Spleen (tissue), 11 donors: ENCODE measurements around the gene MGRN1. TPM values are rescaled to one million over a fixed set of nuclear protein-coding genes. Genes with fewer than 3 reads are reported as not detected.

Source experiments
- DNase-seq: peaks from one replicate; pipeline ENCODE4 v3.0.0-alpha.2; 2020
- H3K27ac ChIP-seq, 8 donors: fragments of 200-600 bp; sonication (generic) in 7 of 8; 1 replicate in 4 of 8; 2 replicates in 4 of 8; pipeline versions ENCODE4 v1.5.0 to v1.8.0; 2016 to 2021; ENCODE audit warnings: inconsistent platforms in 4 of 8, mild to moderate bottlenecking in 4 of 8, moderate library complexity in 1 of 8
- H3K27me3 ChIP-seq, 7 donors: fragments of 200-600 bp; sonication (generic) in 6 of 7; replicated peaks in 1 of 7; 1 replicate in 4 of 7; 2 replicates in 3 of 7; pipeline versions ENCODE4 v1.5.0 to v1.8.0; 2016 to 2021; ENCODE audit warnings: inconsistent platforms in 3 of 7, mild to moderate bottlenecking in 1 of 7
- H3K36me3 ChIP-seq, 6 donors: fragments of 200-600 bp; sonication (generic) in 5 of 6; 1 replicate in 4 of 6; 2 replicates in 2 of 6; pipeline versions ENCODE4 v1.5.0 to v1.8.0; 2016 to 2021; ENCODE audit warnings: inconsistent platforms in 2 of 6
- H3K4me1 ChIP-seq, 6 donors: fragments of 200-600 bp; sonication (generic) in 5 of 6; 1 replicate in 3 of 6; 2 replicates in 3 of 6; pipeline versions ENCODE4 v1.5.0 to v1.8.0; 2016 to 2021; ENCODE audit warnings: inconsistent platforms in 3 of 6
- H3K4me3 ChIP-seq, 8 donors: fragments of 200-600 bp; sonication (generic) in 7 of 8; 1 replicate in 4 of 8; 2 replicates in 4 of 8; pipeline versions ENCODE4 v1.5.0 to v1.8.0; 2016 to 2021; ENCODE audit warnings: inconsistent platforms in 4 of 8, mild to moderate bottlenecking in 4 of 8, moderate library complexity in 2 of 8
- H3K9me3 ChIP-seq, 8 donors: fragments of 200-600 bp; sonication (generic) in 7 of 8; 1 replicate in 4 of 8; 2 replicates in 4 of 8; pipeline versions ENCODE4 v1.5.0 to v1.8.0; 2016 to 2021; ENCODE audit warnings: inconsistent platforms in 4 of 8
- CTCF ChIP-seq, 11 experiments: fragments of 200-600 bp in 7 of 11; fragments of 450-650 bp in 4 of 11; sonication (generic) in 4 of 11; IDR thresholded peaks in 8 of 11; conservative IDR thresholded peaks in 3 of 11; 1 replicate in 7 of 11; 2 replicates in 4 of 11; pipeline versions ENCODE4 v1.4.0 to v1.8.0; 2016 to 2021; ENCODE audit warnings: antibody characterized with exemption in 11 of 11, inconsistent platforms in 4 of 11, mild to moderate bottlenecking in 1 of 11
- POLR2A ChIP-seq, 3 donors: fragments of 450-650 bp; IDR thresholded peaks; one replicate each; pipeline ENCODE4 v1.5.1; 2017; ENCODE audit warnings: antibody characterized with exemption in 3 of 3, mild to moderate bottlenecking in 1 of 3
- POLR2AphosphoS5 ChIP-seq, 3 donors: sonication (generic); formaldehyde crosslinking; IDR thresholded peaks; one replicate each; pipeline ENCODE4 v1.5.1; 2017; ENCODE audit warnings: antibody characterized with exemption in 3 of 3
- WGBS, 5 donors: extraction: QIAGEN DNeasy Blood & Tissue Kit in 3 of 5; methylation state at CpG; one replicate each; pipeline versions ENCODE4 v1.1.5 to v1.1.7; 2013 to 2018; 5-methylcytosine and 5-hydroxymethylcytosine counted together
- intact Hi-C: fragments of 100-400 bp; cut with DNase I; formaldehyde crosslinking; loops from one replicate; pipeline ENCODE4 v1.15.0; 2023; ENCODE audit warnings: low total_unique reads
- polyA plus RNA-seq, 3 donors: library from polyadenylated mRNA; stranded (reverse); fragments of 200-250 nt; gene quantifications; one replicate each; pipeline ENCODE4 v1.2.1, GENCODE V29; 2013
- total RNA-seq, 7 donors: library from RNA; depleted of rRNA in 3 of 7; stranded (reverse); fragments of >200 nt in 3 of 7; fragmentation: NEBNext Ultra II Directional in 4 of 7; extraction: Animal tissue kit (Norgen Biotek cat#: 25700) in 4 of 7; gene quantifications; one replicate each; pipeline versions ENCODE4 v1.1.0 to v1.2.1, GENCODE V29; 2016 to 2021
- donor health status: healthy with polysubstance abuse.
- donor health status: DM: no; HTN: no; CAD: no; lungs with moderate emphysema.
- donor health status: DM: no; HTN: no; CAD: no.
- donor health status: Bipolar disorder and iron deficiency.
- donor health status: healthy.
- donor health status: DM: no; HTN: no; CAD: no.
- donor health status: DM: yes; HTN: yes; CAD: no.

The MGRN1 gene
- total and polyA plus RNA-seq, 10 donors, result 7.6 to 132 (median 75.1) TPM

GRCh38 chr16:4654011-4654963, 29.7 kb downstream of the MGRN1 start:
- no peak for DNase-seq
- H3K4me3 ChIP-seq, result no peak overlapping the region
- intact Hi-C loops, result no loop called here
- peaks cover 0 to 96% (median 79%) of the 10 kb centered on the region in 6 donors for H3K36me3 ChIP-seq
- H3K9me3 ChIP-seq, result no peaks in the 10 kb centered on the region
- H3K4me1 ChIP-seq, result peaks cover 0 to 70% (median 27%) of the 10 kb centered on the region in 6 donors
- no peaks in the 10 kb centered on the region for H3K27me3 ChIP-seq
- 73 to 83% (median 79%) methylated on average over 16 of the region's 16 CpGs for WGBS, 5 donors
- TF ChIP-seq CTCF (IDR thresholded peaks at IDR 0.05 in 8 of 11, conservative IDR thresholded peaks at IDR 0.05 in 3 of 11) (peak in 4 of 11 experiments; percentile 14 to 28 (median 21)), POLR2AphosphoS5 (IDR thresholded peaks at IDR 0.05) (peak; percentile 52 to 86 (median 72)), POLR2A (IDR thresholded peaks at IDR 0.05) (no peak)
- peak overlapping the region; percentile 19 to 90 (median 80) for H3K27ac ChIP-seq

DNA sequence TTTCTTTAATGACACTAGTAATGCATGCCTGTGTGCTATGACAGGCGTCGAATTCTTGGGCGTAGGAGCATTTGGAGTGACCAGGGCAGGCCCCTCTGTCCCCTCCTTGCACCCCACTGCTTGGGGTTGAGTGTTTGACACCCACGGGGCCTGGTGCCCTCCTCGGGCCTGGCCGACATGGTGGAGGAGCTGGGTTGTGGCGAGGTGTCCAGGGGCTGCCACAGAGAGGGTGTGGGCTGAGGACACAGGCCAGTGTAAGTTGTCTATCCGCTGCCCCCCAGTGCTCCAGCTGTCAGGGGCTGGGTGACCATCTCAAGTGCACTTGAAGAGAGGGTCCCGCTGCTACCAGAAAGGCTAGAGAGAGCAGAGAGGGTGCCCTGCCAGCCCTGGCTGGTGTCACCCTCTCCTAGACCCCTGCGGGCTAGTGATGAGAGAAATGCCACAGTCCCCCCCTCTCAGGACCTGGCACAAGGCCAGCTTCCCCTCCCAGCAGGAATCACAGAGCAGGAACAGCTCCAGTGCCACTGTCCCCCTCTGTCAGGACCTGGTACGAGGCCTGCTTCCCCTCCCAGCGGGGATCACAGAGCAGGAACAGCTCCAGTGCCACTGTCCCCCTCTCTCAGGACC, 30.5 kb downstream of the MGRN1 start:
- WGBS, 5 donors, result 83 to 91% (median 90%) methylated on average over 11 to 12 of the region's 12 CpGs
- TF ChIP-seq CTCF (IDR thresholded peaks at IDR 0.05 in 8 of 11, conservative IDR thresholded peaks at IDR 0.05 in 3 of 11), result no peak
- TF ChIP-seq POLR2AphosphoS5 (IDR thresholded peaks at IDR 0.05), result no peak
- no peak for TF ChIP-seq POLR2A (IDR thresholded peaks at IDR 0.05)
- DNase-seq, result no peak
- Histone ChIP-seq H3K4me3 (no peak overlapping the region), H3K27ac (peak overlapping the region; percentile 15 to 90 (median 78)), H3K27me3 (no peaks in the 10 kb centered on the region), H3K36me3 (peaks cover 0 to 99% (median 80%) of the 10 kb centered on the region in 6 donors), H3K4me1 (peaks cover 4 to 70% (median 30%) of the 10 kb centered on the region in 6 donors), H3K9me3 (no peaks in the 10 kb centered on the region)
- intact Hi-C loops, result no loop called here

DNA sequence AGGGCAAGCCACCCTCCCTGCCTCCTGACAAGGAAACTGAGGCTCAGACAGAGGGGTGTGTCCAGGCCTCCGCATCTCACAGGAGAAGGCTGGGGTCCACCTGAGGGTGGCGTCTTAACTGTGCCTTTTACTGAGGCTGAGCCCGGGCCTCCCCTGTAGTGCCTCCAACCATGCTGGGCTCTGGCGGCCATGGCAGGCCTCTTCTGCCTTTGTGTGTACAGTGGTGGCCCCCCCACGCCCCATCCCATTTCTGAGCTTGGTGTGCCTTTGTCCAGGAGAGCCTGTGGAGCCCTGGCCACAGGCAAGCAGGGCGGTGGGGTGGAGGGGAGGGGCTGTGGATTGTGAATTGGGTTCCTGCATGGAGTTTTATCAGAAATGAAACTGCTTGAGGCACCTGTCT, 31.2 kb downstream of the MGRN1 start:
- H3K9me3 ChIP-seq, result no peaks in the 10 kb centered on the region
- intact Hi-C loops, result no loop called here
- H3K4me3 ChIP-seq, result no peak overlapping the region
- H3K27me3 ChIP-seq, result no peaks in the 10 kb centered on the region
- H3K4me1 ChIP-seq, result peaks cover 11 to 70% (median 31%) of the 10 kb centered on the region in 6 donors
- peaks cover 0 to 100% (median 81%) of the 10 kb centered on the region in 6 donors for H3K36me3 ChIP-seq
- no peak for DNase-seq
- peak overlapping the region in 5 of 8 donors; percentile 78 to 90 (median 83) for H3K27ac ChIP-seq
- peak in 1 of 3 donors; percentile 32 for TF ChIP-seq POLR2AphosphoS5 (IDR thresholded peaks at IDR 0.05)
- no peak for TF ChIP-seq CTCF (IDR thresholded peaks at IDR 0.05 in 8 of 11, conservative IDR thresholded peaks at IDR 0.05 in 3 of 11)
- TF ChIP-seq POLR2A (IDR thresholded peaks at IDR 0.05), result no peak
- 95 to 100% (median 97%) methylated on average over 3 to 6 of the region's 6 CpGs for WGBS, 5 donors
